Keratinocyte (primary cell): ENCODE measurements around the gene DPP3.

Experiments
- EZH2 ChIP-seq: IDR thresholded peaks from one replicate; pipeline ENCODE4 v1.6.1; 2012; ENCODE audit warnings: inconsistent platforms, mild to moderate bottlenecking, low read length, moderate library complexity
- TF ChIP-seq, protein P1 (sequence below), 3 experiments: IDR thresholded peaks in 1 of 3; conservative IDR thresholded peaks in 1 of 3; optimal IDR thresholded peaks in 1 of 3; 2 replicates in 2 of 3; 3 replicates in 1 of 3; pipeline versions ENCODE3 to v1.5.1; 2011; ENCODE audit warnings: low read length in 3 of 3, mild to moderate bottlenecking in 3 of 3, moderate library complexity in 2 of 3, control low read depth in 1 of 3, inconsistent platforms in 1 of 3; ENCODE audit not compliant: insufficient read depth in 2 of 3; ENCODE audit errors: extremely low read depth in 1 of 3

- TF ChIP-seq, protein P1, sequence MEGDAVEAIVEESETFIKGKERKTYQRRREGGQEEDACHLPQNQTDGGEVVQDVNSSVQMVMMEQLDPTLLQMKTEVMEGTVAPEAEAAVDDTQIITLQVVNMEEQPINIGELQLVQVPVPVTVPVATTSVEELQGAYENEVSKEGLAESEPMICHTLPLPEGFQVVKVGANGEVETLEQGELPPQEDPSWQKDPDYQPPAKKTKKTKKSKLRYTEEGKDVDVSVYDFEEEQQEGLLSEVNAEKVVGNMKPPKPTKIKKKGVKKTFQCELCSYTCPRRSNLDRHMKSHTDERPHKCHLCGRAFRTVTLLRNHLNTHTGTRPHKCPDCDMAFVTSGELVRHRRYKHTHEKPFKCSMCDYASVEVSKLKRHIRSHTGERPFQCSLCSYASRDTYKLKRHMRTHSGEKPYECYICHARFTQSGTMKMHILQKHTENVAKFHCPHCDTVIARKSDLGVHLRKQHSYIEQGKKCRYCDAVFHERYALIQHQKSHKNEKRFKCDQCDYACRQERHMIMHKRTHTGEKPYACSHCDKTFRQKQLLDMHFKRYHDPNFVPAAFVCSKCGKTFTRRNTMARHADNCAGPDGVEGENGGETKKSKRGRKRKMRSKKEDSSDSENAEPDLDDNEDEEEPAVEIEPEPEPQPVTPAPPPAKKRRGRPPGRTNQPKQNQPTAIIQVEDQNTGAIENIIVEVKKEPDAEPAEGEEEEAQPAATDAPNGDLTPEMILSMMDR (optimal IDR thresholded peaks at IDR 0.05 in 1 of 3, IDR thresholded peaks at IDR 0.05 in 1 of 3, conservative IDR thresholded peaks at IDR 0.05 in 1 of 3; ENCODE audit: extremely low read depth in 1 of 3, insufficient read depth in 2 of 3, low read length in 3 of 3), result no peak
- no peak for TF ChIP-seq EZH2
Observed at GRCh38 chr11:66469441-66469840, 10.8 kb upstream of the DPP3 start.
